Endothelial cell of umbilical vein (primary cell): Measurements from ENCODE around the gene CD164L2. TPM values are rescaled to one million over a fixed set of nuclear protein-coding genes. Genes with fewer than 3 reads are reported as not detected.

ENCODE experiments used
- BruUV-seq: library from RNA; stranded (reverse); fragments of 400-500 nt; replicated peaks from 2 replicates; lab custom pipeline; 2021; lab: Mats Ljungman, UMichigan
- CTCF ChIA-PET: fragments of 300-600, 350-600 bp; sonication (Branson Sonifier 250); formaldehyde crosslinking; loops from one replicate; lab custom pipeline; 2021; ENCODE audit warnings: antibody characterized with exemption, inconsistent platforms; lab: Charles Lee
- POLR2A ChIA-PET: fragments of 300-600, 350-600 bp; sonication (Branson Sonifier 250); formaldehyde crosslinking; loops from one replicate; lab custom pipeline; 2021; ENCODE audit warnings: antibody characterized with exemption, inconsistent platforms; lab: Charles Lee
- DNase-seq: peaks from one replicate; pipeline ENCODE4 v3.0.0-alpha.2; 2011; ENCODE audit warnings: low read depth, low spot score
- FAIRE-seq: peaks from 2 replicates; lab custom pipeline; 2011; peaks lifted over from hg19 to GRCh38; lab: Jason Lieb, UNC
- H2AFZ ChIP-seq: 2 replicates; pipeline ENCODE4 v1.6.0; 2012; ENCODE audit warnings: low read depth, low read length, control low read depth, inconsistent platforms
- H3K27ac ChIP-seq: 2 replicates; pipeline ENCODE4 v1.5.1; 2011; ENCODE audit warnings: low read depth, mild to moderate bottlenecking, control low read depth, low read length, moderate library complexity; ENCODE audit not compliant: insufficient read depth
- H3K27me3 ChIP-seq, 2 experiments: 2 replicates each; pipeline versions ENCODE4 v1.6.0 to v1.6.1; 2011; ENCODE audit warnings: low read length in 2 of 2, mixed read lengths in 1 of 2; ENCODE audit not compliant: control insufficient read depth in 2 of 2, insufficient read depth in 2 of 2
- H3K36me3 ChIP-seq, 2 experiments: 2 replicates in 1 of 2; 3 replicates in 1 of 2; pipeline ENCODE4 v1.5.1; 2011; ENCODE audit warnings: low read length in 2 of 2, mild to moderate bottlenecking in 1 of 2, moderate library complexity in 1 of 2; ENCODE audit not compliant: control insufficient read depth in 2 of 2, insufficient read depth in 2 of 2; ENCODE audit errors: extremely low read depth in 1 of 2
- H3K4me1 ChIP-seq: 3 replicates; pipeline ENCODE4 v1.5.1; 2011; ENCODE audit warnings: mild to moderate bottlenecking, low read length; ENCODE audit not compliant: control insufficient read depth, insufficient read depth; ENCODE audit errors: extremely low read depth
- H3K4me2 ChIP-seq: 2 replicates; pipeline ENCODE4 v1.6.1; 2011; ENCODE audit warnings: low read length, control low read depth, mixed read lengths; ENCODE audit not compliant: insufficient read depth
- H3K4me3 ChIP-seq, 3 experiments: fragments of 200-600 bp in 1 of 3; sonication (generic), shearing (Covaris generic) in 1 of 3; replicated peaks in 1 of 3; 2 replicates each; pipeline ENCODE4 v1.5.1; 2011 to 2016; ENCODE audit warnings: control low read depth in 3 of 3, low read length in 3 of 3, mild to moderate bottlenecking in 2 of 3, inconsistent platforms in 1 of 3, low read depth in 1 of 3, moderate library complexity in 1 of 3; ENCODE audit not compliant: insufficient read depth in 1 of 3
- H3K79me2 ChIP-seq: 2 replicates; pipeline ENCODE4 v1.6.0; 2012; ENCODE audit warnings: low read length, inconsistent platforms; ENCODE audit not compliant: control insufficient read depth, insufficient read depth
- H3K9ac ChIP-seq: replicated peaks from 2 replicates; pipeline ENCODE3; 2011; ENCODE audit warnings: low read length, control low read depth; ENCODE audit not compliant: insufficient read depth; ENCODE audit errors: extremely low read depth
- H3K9me1 ChIP-seq: replicated peaks from 3 replicates; pipeline ENCODE4 v1.6.0; 2011; ENCODE audit warnings: mild to moderate bottlenecking, low read length; ENCODE audit not compliant: control insufficient read depth, insufficient read depth; ENCODE audit errors: extremely low read depth
- H3K9me3 ChIP-seq: replicated peaks from 2 replicates; pipeline ENCODE4 v1.5.1; 2012; ENCODE audit warnings: low read length, inconsistent platforms; ENCODE audit not compliant: control insufficient read depth, insufficient read depth
- H4K20me1 ChIP-seq: replicated peaks from 2 replicates; pipeline ENCODE3; 2011; ENCODE audit warnings: mild to moderate bottlenecking, low read length; ENCODE audit not compliant: control insufficient read depth, insufficient read depth; ENCODE audit errors: extremely low read depth
- CTCF ChIP-seq, 2 donors: IDR thresholded peaks; 1 replicate in 1 of 2; 2 replicates in 1 of 2; pipeline ENCODE4 v1.5.1; 2011; ENCODE audit warnings: low read length in 2 of 2, mild to moderate bottlenecking in 2 of 2, moderate library complexity in 2 of 2, control low read depth in 1 of 2, inconsistent platforms in 1 of 2, low read depth in 1 of 2; ENCODE audit not compliant: insufficient read depth in 1 of 2; ENCODE audit errors: extremely low read depth in 1 of 2
- EZH2 ChIP-seq: IDR thresholded peaks from 2 replicates; pipeline ENCODE4 v1.6.1; 2012; ENCODE audit warnings: borderline replicate concordance, low read depth, mild to moderate bottlenecking, moderate library complexity, low read length, inconsistent platforms; ENCODE audit not compliant: severe bottlenecking
- FOS ChIP-seq: IDR thresholded peaks from 2 replicates; pipeline ENCODE4 v1.6.1; 2011; ENCODE audit warnings: mild to moderate bottlenecking, low read length, moderate library complexity, borderline replicate concordance; ENCODE audit not compliant: insufficient read depth
- GATA2 ChIP-seq: IDR thresholded peaks from 2 replicates; pipeline ENCODE4 v1.7.0; 2011; ENCODE audit warnings: low read depth, mild to moderate bottlenecking, moderate library complexity, mixed read lengths, low read length; ENCODE audit not compliant: insufficient read length, insufficient read depth
- JUN ChIP-seq: IDR thresholded peaks from 2 replicates; pipeline ENCODE4 v1.6.1; 2011; ENCODE audit warnings: borderline replicate concordance, low read depth; ENCODE audit not compliant: insufficient read length, insufficient read depth
- MYC ChIP-seq: IDR thresholded peaks from one replicate; pipeline ENCODE4 v1.6.1; 2011; ENCODE audit warnings: mild to moderate bottlenecking, low read depth, low read length
- POLR2A ChIP-seq: IDR thresholded peaks from 2 replicates; pipeline ENCODE4 v1.6.1; 2012; ENCODE audit warnings: low read depth, mild to moderate bottlenecking, control low read depth, low read length
- POLR2AphosphoS5 ChIP-seq: IDR thresholded peaks from 2 replicates; pipeline ENCODE4 v1.6.1; 2012; ENCODE audit warnings: low read depth, mild to moderate bottlenecking, control low read depth, low read length, moderate library complexity; ENCODE audit not compliant: insufficient read depth
- dilution Hi-C: fragments of 300-500 bp; cut with MboI; formaldehyde crosslinking; loops from one replicate; pipeline ENCODE4 v1.15.0; 2019; ENCODE audit warnings: low sequenced_read_pairs; ENCODE audit not compliant: extremely low pct_ligation_motif_present
- intact Hi-C: fragments of 100-400 bp; cut with micrococcal nuclease; formaldehyde crosslinking; loops from one replicate; pipeline ENCODE4 v1.10.0; 2022
- polyA plus RNA-seq, 4 experiments: library from polyadenylated mRNA; depleted of rRNA in 3 of 4; stranded (reverse) in 3 of 4; unstranded in 1 of 4; fragments of >200 nt; gene quantifications; 2 replicates each; pipeline versions ENCODE4 v1.2.1 to v1.2.3, GENCODE V29; 2011 to 2012; ENCODE audit warnings: missing spikeins in 1 of 4
- total RNA-seq: library from RNA; stranded (reverse); gene quantifications from 2 replicates; pipeline ENCODE4 v1.2.3, GENCODE V29; 2021
- TF ChIP-seq, protein P1 (sequence below): IDR thresholded peaks from 2 replicates; pipeline ENCODE4 v1.6.1; 2011; ENCODE audit not compliant: insufficient read depth, insufficient read length

The CD164L2 gene
- total and polyA plus RNA-seq, 2 donors (not counting 3 experiments of a cell fraction or from before 2014, with no cell fraction given), result not detected

GRCh38 chr1:27414091-27414490, 31.0 kb upstream of the CD164L2 start:
- H3K36me3 ChIP-seq, result peaks cover 60 to 61% of the 10 kb centered on the region in 2 experiments
- ChIA-PET CTCF (interaction anchor here (0.9 to 8.0 kb wide), 5 partner anchors 15 to 193 kb away, joined by 3 to 70 read pairs (median 4); partner anchors contain the start of gene AHDC1), POLR2A (no interaction called here)
- DNase-seq (no peak), FAIRE-seq (no peak)
- H3K4me3 ChIP-seq, result no peak overlapping the region
- no TSS peak for BruUV-seq
- no peaks in the 10 kb centered on the region for H3K9me3 ChIP-seq
- no peaks in the 10 kb centered on the region for H3K9me1 ChIP-seq
- no peak overlapping the region for H2AFZ ChIP-seq
- dilution Hi-C loops (loop anchor here (25.0 kb wide), 1 partner anchor 173 kb away; no protein-coding TSS in a partner anchor), intact Hi-C loops (no loop called here)
- no peaks in the 10 kb centered on the region for H3K79me2 ChIP-seq
- peaks cover 5% of the 10 kb centered on the region for H3K4me1 ChIP-seq
- no peaks in the 10 kb centered on the region for H3K27me3 ChIP-seq
- TF ChIP-seq CTCF (IDR thresholded peaks at IDR 0.05; ENCODE audit: extremely low read depth in 1 of 2, insufficient read depth in 1 of 2, low read depth in 1 of 2, low read length in 2 of 2) (no peak), EZH2 (no peak), FOS (no peak), POLR2AphosphoS5 (no peak), MYC (no peak), POLR2A (no peak), JUN (no peak), GATA2 (no peak)
- TF ChIP-seq, protein P1, sequence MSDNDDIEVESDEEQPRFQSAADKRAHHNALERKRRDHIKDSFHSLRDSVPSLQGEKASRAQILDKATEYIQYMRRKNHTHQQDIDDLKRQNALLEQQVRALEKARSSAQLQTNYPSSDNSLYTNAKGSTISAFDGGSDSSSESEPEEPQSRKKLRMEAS, result no peak
- no peak overlapping the region for H3K27ac ChIP-seq
- no peak overlapping the region for H3K9ac ChIP-seq
- H4K20me1 ChIP-seq, result no peaks in the 10 kb centered on the region
- no peak overlapping the region for H3K4me2 ChIP-seq
